NCI-H82 treated with DMSO at 0.1 percent for 48 hours (cell line): Measurements from ENCODE around the gene IFRD1.

Source experiments
- DNase-seq: peaks from one replicate; lab custom pipeline; 2025; ENCODE audit not compliant: unreplicated experiment; lab: John Stamatoyannopoulos, UW

IFRD1 gene, protein sequence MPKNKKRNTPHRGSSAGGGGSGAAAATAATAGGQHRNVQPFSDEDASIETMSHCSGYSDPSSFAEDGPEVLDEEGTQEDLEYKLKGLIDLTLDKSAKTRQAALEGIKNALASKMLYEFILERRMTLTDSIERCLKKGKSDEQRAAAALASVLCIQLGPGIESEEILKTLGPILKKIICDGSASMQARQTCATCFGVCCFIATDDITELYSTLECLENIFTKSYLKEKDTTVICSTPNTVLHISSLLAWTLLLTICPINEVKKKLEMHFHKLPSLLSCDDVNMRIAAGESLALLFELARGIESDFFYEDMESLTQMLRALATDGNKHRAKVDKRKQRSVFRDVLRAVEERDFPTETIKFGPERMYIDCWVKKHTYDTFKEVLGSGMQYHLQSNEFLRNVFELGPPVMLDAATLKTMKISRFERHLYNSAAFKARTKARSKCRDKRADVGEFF

DNA sequence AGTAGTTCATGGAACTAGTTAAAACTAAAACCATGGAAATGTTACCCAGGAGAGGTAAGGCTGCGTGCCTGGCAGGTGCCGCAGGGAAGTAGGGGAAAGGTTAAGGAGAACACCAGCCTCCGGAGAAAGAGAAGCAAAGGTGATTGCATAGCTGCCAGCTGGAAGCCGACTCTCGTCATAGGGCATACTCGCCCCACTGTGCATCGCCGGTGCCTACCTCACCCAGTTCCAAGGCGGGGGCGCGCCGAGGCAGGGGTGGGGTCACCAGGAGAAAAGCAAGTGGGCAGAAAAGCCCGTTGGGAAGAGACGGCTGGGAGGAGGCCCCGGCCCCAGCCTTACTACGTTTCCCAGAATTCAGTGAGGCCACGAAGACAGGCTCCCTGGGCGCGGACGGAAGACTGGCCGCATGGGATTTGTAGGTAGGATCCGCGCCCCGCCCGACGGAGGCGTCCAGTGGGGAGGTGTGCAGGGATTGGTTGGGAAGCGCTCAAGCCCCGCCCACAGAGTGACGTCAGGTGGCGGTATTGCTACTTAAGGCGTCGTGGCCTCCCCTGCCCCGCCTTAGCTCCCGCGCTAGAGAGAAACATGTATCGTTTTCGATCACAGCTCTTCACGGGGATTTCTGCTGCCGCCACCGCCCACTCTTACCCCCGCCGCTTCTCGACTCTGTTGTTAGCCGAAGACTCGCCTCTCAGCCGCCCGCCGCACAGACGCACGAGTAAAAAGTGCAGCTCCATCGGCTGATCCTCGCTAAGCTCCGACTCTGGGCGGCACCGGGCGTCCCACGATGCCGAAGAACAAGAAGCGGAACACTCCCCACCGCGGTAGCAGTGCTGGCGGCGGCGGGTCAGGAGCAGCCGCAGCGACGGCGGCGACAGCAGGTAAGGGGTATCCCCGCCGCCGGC, at the start of gene IFRD1:
Gene IFRD1, plus strand, starts transcription at position 559 of the 905 bp plus-strand sequence. Its CDS starts 229 bp downstream, at position 788.
- DNase-seq, result peak; percentile 92

DNA sequence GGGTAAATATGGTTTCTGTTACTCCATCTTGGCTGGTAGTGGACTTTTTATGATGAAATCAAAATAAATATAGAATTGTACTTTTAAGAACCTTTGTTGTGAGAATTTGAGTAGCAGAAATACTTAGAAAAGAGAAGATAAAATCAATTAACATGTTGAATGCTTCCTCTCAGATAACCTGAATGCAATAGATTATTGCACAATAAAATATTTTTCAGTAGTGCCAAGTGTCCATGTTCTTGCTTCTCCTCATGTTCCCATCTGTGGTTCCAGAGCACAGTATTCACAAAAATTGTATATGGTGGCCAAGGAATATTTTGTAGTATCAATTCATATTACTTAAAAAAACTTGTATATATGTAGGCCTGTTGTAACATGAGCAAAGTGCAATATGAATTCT, 45.9 kb upstream of the IFRD1 start:
- DNase-seq, result no peak

DNA sequence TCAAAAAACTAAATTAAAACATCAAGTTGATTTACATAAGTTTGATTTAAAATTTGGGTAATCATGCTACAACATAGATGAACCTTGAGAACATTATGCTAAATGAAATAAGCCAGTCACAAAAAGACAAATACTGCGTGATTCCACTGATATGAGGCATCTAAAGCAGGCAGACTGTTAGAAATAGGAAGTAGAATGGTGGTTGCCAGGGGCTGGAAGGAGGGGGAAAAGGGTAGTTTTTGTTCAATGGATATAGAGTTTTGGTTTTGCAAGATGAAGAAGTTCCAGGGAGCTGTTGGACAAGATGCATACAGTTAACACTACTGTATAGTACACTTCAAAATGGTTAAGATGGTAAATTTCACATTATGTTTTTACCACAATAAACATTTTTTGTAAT, 45.0 kb upstream of the IFRD1 start:
- no peak for DNase-seq

DNA sequence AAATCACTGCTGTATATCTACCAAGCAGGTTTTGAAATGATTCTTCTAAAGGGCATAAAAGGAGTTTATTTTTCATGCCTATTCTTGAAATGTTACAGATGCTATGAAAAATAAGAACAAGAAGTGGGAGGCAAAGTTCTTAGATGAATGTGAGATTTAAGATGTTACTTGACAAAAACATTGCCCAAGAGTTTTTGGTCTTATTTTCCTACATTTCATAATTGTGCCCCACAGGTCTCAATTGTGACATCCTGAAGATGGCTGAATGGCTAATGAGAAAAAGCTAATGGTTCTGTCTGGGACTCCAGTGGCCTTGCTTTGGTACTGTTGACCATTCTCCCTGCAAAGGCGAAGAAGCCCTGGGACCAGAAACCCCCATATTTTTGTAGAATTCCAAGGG, 43.0 kb upstream of the IFRD1 start:
- no peak for DNase-seq

DNA sequence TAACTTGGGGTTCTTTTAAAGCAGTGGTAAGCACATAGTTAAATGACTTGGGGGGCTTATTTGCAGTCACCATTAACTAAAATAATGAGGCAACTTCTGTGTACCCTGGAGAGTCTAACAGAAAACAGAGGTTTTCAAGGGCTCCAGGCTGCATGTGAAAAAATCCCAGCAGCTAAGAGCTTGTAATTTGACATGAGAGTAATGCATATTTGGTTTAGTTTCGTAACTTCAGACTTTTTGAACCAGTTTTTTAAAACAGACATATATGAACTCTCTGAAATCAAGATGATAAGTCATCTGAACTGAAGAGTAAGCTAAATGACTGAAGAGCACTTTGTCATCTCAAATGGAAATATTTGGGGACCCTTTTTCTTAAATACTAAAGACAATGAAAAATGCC, 40.2 kb upstream of the IFRD1 start:
- DNase-seq, result no peak

DNA sequence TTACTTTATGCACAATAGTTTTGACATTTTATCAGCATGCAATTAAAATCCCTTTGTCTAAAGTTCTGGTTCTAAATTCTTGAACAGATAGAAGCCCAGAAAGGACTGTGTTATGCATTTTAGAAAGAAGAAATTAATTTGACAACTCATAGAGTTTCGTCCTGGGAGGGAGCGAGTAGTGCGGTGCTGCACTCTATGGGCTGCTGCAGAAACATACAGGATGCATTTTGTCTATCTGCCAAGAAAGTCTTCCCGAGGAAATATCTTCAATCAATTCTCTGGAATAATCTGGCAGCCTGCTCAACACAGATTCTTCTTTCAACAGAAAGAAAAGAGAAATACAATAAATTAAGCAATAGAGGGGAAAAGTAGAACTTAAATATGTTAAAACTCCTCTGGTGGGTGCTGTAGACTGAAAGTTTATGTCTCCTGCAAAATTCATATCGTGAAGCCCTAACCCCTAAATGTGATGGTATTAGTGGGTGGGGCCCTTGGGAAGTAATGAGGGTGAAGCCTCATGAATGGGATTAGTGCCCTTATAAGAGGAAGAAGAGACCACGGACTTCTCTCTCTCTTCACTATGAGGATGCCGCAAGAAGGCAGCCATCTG, 39.0 kb upstream of the IFRD1 start:
- DNase-seq, result no peak

DNA sequence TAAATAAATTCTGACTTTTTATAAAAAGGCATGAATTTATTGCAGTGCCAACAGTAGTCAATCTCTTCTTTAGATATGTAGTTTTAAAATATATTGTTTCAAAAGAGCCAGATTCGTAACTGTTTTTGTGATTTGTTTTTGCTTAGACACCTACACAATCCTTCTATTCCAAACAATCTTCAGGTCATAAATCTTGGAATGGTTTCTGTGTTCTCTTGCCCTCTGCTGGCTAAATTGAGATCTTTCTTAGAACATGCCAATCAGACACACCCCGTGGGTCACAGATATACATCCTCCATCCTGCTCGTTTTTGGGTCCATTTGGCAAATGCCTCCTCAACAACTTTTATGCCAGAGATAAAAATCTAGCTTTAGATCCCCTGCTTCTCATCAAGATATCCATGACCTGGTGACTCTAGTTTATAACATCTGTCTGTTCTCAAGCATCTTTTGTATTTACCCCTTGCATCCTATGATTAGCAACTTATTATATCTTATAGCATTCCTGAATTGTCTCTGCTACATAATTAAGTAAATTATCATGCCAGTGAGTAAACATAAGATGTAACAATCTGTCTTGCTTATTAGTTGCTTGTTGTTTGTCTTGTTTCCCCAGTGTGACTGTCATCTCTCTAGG, 35.3 kb upstream of the IFRD1 start:
- DNase-seq, result peak; percentile 36

DNA sequence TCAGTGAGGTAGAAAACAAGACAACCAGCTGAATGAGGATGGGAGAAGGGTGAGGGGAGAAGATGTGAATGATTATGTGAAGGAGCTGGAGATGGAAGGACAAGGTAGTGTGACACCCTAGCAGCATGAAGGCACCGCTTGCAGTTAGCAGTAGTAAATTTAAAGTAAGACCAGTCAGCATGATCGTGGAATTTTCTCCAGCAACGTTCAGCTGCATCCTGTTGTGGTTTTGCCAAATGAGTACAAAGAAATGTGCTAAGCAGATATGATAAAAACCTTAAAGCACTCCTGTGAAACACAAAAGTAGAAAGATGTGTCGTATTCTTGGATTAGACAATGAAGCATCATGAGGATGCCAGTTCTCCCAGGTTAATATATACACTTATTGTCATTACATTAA, 34.1 kb upstream of the IFRD1 start:
- no peak for DNase-seq

DNA sequence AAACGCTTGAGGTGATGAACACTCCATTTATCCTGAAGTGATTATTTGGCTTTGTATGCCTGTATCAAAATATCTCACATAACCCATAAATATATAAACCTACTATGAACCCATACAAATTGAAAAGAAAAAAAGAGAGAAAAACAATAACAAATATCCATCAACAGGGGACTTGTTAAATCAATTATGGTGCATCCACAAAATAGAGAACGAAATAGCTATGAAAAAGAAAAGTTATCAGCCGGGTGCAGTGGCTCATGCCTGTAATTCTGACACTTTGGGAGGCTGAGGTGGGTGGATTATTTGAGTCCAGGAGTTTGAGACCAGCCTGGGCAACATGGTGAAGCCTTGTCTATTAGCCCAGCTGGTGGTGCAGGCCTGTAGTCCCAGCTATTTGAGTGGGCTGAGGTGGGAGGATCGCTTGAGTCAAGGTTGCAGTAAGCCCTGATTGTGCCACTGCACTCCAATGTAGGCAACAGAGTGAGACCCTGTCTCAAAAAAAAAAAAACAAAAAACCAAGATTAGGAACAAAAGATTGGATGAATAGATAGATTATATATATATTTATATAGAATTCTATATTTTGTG, 30.6 kb upstream of the IFRD1 start:
- no peak for DNase-seq

DNA sequence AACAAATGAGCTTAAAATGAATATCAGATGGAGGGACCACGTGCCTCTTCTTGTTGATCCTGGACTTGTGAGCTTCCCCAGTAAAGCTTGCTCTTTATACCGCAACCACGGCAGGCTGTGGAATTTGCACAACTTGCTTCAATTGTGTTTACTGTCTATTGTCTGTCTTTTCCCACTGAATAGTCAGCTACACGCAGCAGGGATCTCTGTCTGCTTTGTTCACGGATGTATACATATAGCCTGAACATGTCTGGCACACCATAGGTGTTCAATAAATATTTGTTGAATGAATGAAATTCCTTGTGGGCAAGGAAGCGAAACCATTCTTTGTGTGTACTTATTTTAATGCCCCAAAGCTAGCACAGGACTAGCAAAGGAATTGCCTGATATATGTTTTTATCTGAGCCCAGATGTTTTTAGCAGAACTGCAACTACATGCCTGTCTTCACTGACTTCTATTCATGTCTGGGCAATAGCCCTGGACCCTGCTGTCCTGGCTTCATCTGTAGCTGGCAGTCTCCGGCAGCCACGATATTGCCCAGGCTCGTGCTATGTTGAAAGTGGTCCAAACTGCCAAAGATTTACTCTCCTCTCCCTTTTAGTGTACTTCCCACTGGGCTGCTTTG, 29.9 kb upstream of the IFRD1 start:
- no peak for DNase-seq

DNA sequence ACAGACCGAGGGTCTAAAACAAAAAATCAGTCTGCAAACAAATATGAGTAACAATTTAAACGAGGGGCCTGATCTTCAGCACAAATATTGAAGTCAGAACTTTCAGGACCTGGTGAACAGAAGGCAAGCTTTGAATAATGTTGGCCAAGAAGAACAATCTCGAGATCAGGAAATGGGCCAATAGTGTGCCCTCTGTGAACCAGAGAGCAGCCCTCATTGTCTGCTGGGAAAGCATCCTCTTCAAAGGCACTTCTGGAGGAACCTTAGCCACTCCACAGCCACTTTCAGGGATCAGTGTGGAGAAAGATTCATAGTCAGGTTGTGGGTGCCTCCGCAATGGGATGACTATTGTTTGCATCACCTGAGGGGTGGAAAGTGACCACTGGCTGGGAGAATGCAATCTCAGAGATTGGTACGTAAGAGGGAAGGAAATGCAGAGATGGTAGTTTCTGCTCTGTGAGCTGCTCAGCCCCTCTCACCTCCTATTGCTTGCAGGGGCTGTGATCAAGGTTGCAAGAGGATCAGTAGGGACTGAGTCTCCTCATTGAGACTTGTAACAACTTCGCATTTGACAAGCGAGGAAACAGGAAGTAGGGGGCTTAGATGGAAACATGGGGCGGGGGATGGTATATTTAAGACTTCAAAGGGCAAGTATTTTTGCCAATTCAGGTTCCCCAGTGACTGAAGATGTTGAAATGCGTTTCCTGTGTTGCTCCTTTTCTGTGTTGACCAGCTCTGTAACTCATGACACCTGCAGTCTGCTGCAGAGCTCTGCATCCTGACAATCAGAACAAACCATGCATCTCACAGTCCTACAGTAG, 28.4 kb upstream of the IFRD1 start:
- no peak for DNase-seq

DNA sequence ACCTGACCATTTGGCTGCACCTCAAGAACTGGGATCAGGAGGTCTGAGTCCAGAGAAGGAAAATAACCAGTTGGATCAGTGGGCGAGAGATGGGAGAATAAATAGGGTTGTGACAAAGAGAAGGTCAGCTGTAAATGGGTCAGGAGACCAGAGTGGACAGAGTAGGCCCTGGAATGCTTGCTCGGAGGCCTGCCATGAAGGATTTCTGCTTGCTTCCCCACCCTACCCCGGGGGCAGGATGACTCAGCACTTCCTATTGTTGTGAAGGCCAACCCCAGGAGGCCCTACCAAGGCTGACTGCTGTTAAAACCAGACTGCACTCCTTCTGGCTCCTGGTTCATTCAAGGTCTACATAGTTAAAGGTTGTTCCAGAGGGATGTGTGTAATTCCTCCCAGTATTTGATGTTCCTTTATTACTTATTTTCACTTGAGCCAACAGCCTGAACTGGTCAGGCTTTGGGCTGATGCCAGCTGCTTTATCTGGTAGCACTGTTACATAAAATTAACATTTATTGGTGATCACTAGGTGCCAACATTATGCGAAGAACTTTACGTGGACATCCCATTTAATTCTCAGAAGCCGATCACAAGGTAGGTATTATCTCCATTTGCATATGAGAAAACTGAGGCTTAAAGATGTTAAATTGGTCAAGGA, 27.3 kb upstream of the IFRD1 start:
- no peak for DNase-seq

DNA sequence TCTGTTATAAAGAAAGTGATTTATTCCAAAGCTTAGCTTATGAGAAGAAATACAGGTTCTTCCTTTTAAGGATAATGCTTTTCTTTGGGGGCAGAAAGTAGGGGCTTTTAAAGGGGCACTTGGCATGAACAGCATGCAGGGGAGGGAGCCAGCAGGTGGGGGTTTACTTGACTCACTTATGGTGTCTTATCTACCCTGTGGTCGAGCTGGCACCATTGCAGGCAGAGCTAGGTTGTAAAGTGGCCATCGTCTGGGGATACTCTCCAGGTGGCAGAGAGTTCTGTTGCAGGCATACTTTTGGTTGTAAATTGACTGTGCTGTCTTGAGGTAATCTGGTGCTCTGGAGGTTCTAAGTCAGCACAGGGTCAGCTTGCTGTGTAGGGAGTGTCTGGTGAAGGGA, 26.3 kb upstream of the IFRD1 start:
- DNase-seq, result no peak

DNA sequence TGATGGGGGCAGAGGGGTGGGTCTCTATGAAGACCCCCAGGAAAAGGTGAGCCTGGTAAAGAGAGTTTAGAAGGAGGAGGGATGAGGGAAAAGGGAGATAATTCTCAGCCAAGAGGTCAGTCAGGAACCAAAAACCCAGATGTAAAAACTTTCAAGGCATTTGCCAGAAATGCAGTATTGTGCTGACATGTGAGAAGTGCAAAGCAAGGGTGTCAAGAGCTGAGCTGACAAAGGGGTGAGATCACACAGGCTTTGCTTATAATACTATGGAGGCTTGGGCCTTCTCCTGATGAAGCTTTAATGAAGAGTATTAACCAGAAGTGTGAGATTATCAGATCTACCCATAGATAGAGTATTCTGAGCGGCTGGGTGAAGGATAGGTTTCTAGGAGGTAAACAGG, 22.3 kb upstream of the IFRD1 start:
- no peak for DNase-seq

DNA sequence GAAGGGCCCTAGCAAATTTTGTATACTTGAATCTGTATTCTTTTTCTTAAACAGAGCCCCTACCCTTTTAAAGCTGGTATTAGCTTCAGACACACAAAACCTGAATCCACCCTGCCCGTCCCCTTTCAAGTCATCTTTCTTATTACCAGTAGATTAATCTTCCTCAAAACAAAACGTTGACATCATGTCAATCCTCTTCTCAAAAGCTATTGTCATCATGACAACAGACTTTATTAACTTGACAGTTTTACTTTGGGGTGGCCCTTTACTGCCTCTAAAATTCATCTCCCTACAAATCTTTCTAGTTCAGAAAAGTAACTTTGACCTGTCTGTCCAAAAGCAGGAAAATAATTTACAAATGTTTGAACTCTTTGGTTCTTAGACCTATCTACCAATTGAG, 21.5 kb upstream of the IFRD1 start:
- DNase-seq, result no peak

DNA sequence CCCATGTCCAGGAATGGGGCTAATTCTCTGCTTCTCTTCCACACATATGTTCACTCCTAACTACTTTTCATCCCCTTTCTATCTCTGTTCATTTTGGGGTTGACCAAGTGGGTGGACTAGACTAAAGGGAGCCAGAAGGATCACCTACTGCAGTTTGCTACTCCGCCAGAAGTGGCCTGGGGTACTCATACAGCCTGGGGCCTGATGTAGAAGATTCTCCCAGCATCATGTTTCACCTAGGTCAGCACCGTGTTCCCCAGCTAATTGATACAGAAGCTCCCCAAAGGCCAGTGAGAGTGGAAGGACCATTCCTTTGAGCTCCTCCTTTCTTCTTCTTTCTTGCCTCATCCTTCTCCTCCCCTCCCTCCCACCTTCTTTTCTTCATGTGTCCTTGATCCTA, 19.6 kb upstream of the IFRD1 start:
- no peak for DNase-seq

DNA sequence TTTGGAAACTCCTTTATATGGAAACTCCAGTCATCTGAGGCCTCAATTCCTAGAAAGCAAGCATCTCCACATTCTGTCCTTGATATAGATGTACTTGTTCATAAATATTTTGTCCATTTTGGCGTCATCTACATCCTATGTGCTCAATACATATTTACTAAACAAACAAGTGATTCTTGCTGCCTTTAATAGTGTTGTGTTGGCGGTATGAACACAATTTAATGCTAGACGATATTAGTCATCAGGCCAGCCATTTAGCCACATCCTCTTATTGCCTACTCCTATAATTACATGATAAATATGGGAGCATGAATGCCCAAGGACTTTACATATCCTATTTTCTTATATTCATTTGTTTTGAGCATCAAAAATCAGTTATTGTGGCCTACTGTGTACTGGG, 18.5 kb upstream of the IFRD1 start:
- no peak for DNase-seq

DNA sequence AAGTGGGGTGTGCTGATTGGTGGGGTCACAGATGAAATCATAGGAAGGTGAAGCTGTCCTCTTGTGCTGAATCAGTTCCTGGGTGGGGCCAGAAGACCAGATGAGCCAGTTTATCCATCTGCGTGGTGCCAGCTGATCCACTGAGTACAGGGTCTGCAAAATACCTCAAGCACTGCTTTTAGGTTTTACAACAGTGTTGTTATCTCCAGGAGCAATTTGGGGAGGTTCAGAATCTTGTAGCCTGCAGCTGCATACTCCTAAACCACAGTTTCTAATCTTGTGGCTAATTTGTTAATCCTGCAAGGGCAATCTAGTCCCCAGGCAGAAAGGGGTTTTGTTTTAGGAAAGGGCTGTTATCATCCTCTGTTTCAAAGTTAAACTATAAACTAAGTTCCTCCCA, 17.0 kb upstream of the IFRD1 start:
- DNase-seq, result no peak

DNA sequence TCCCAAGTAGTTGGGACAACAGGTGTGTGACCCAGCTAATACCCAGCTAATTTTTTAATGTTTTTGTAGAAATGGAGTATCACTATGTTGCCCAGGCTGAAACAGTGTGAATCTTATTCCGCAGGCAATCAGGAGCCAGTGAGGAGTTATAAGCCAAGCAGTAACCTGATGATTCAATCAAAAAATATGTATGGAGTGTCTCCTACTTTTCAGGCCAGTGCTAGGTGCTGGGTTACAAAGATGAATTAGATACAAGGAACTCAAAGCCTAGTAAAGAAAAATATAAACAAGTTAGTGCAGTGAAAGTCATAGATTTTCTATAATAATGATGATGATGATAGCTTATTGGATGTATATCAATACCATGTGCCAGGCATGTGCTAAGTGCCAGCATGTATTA, 13.2 kb upstream of the IFRD1 start:
- no peak for DNase-seq
